HepG2 (cell line): ENCODE measurements around the gene SLC27A1. TPM values are rescaled to one million over a fixed set of nuclear protein-coding genes. Genes with fewer than 3 reads are reported as not detected.

Source experiments
- CEBPG ChIP-seq: IDR thresholded peaks from 2 replicates; pipeline ENCODE4 v1.6.1; 2016
- FOXO1 ChIP-seq: sonication (generic); formaldehyde crosslinking; IDR thresholded peaks from 2 replicates; pipeline ENCODE4 v1.4.0; 2020; ENCODE audit warnings: missing genetic modification reagents
- KAT2B ChIP-seq: fragments of 150-350 bp; IDR thresholded peaks from 2 replicates; pipeline ENCODE4 v1.6.1; 2014; ENCODE audit warnings: low read depth, low read length, borderline replicate concordance
- MAX ChIP-seq: IDR thresholded peaks from 2 replicates; pipeline ENCODE4 v1.6.1; 2012; ENCODE audit warnings: inconsistent platforms
- MXI1 ChIP-seq: IDR thresholded peaks from 3 replicates; pipeline ENCODE4 v1.6.1; 2012; ENCODE audit warnings: low read depth, low read length, inconsistent platforms, borderline replicate concordance
- NFE2L2 ChIP-seq: fragments of 150-350 bp; IDR thresholded peaks from 2 replicates; pipeline ENCODE4 v1.6.1; 2014; ENCODE audit warnings: low read length
- RELA ChIP-seq: sonication (generic); formaldehyde crosslinking; IDR thresholded peaks from 2 replicates; pipeline ENCODE4 v1.4.0; 2020; ENCODE audit warnings: missing genetic modification reagents
- RFX3 ChIP-seq: IDR thresholded peaks from 2 replicates; pipeline ENCODE4 v1.6.1; 2016; ENCODE audit warnings: missing biosample characterization, missing genetic modification reagents
- SOX13 ChIP-seq, 3 experiments: fragments of 450-650 bp in 1 of 3; sonication (generic) in 1 of 3; formaldehyde crosslinking in 1 of 3; IDR thresholded peaks in 2 of 3; conservative IDR thresholded peaks in 1 of 3; 2 replicates each; pipeline versions ENCODE4 v1.5.0 to v1.6.1; 2016 to 2020; ENCODE audit warnings: antibody characterized with exemption in 1 of 3, mild to moderate bottlenecking in 1 of 3, missing compliant biosample characterization in 1 of 3, missing genetic modification reagents in 1 of 3, moderate library complexity in 1 of 3
- SRF ChIP-seq: IDR thresholded peaks from 2 replicates; pipeline ENCODE4 v1.6.1; 2011; ENCODE audit warnings: mild to moderate bottlenecking, low read depth, low read length, moderate library complexity
- TGIF2 ChIP-seq: IDR thresholded peaks from 2 replicates; pipeline ENCODE4 v1.6.1; 2016; ENCODE audit warnings: control low read depth, missing compliant biosample characterization
- ZFP41 ChIP-seq: sonication (generic); formaldehyde crosslinking; IDR thresholded peaks from 2 replicates; pipeline ENCODE4 v1.4.0; 2020; ENCODE audit warnings: mild to moderate bottlenecking, missing genetic modification reagents, borderline replicate concordance
- ZNF260 ChIP-seq: sonication (generic); formaldehyde crosslinking; IDR thresholded peaks from 2 replicates; pipeline ENCODE4 v1.4.0; 2020; ENCODE audit warnings: missing genetic modification reagents, low read depth, mild to moderate bottlenecking, borderline replicate concordance
- ZNF274 ChIP-seq: sonication (generic); formaldehyde crosslinking; IDR thresholded peaks from 2 replicates; pipeline ENCODE4 v1.5.1; 2020; ENCODE audit warnings: mild to moderate bottlenecking, missing genetic modification reagents
- ZNF337 ChIP-seq: sonication (generic); formaldehyde crosslinking; IDR thresholded peaks from 2 replicates; pipeline ENCODE4 v1.5.1; 2020; ENCODE audit warnings: missing genetic modification reagents, low read depth, mild to moderate bottlenecking, borderline replicate concordance
- ZNF430 ChIP-seq: sonication (generic); formaldehyde crosslinking; IDR thresholded peaks from 2 replicates; pipeline ENCODE4 v1.9.0; 2021; ENCODE audit warnings: mild to moderate bottlenecking, missing genetic modification reagents
- ZNF431 ChIP-seq: sonication (generic); formaldehyde crosslinking; IDR thresholded peaks from 2 replicates; pipeline ENCODE4 v1.9.0; 2022; ENCODE audit warnings: missing genetic modification reagents, low read depth, mild to moderate bottlenecking, borderline replicate concordance
- ZNF451 ChIP-seq: sonication (generic); formaldehyde crosslinking; IDR thresholded peaks from 2 replicates; pipeline ENCODE4 v1.5.0; 2020; ENCODE audit warnings: mild to moderate bottlenecking, missing genetic modification reagents
- ZNF512 ChIP-seq: sonication (generic); formaldehyde crosslinking; IDR thresholded peaks from 2 replicates; pipeline ENCODE4 v1.4.0; 2020; ENCODE audit warnings: mild to moderate bottlenecking, missing genetic modification reagents
- ZNF558 ChIP-seq: sonication (generic); formaldehyde crosslinking; IDR thresholded peaks from 2 replicates; pipeline ENCODE4 v1.9.0; 2022; ENCODE audit warnings: mild to moderate bottlenecking, missing genetic modification reagents, borderline replicate concordance
- ZNF572 ChIP-seq: sonication (generic); formaldehyde crosslinking; IDR thresholded peaks from 2 replicates; pipeline ENCODE4 v1.5.1; 2020; ENCODE audit warnings: mild to moderate bottlenecking, missing genetic modification reagents
- ZNF605 ChIP-seq: sonication (generic); formaldehyde crosslinking; IDR thresholded peaks from 2 replicates; pipeline ENCODE4 v1.8.0; 2022; ENCODE audit warnings: mild to moderate bottlenecking, missing genetic modification reagents
- ZNF713 ChIP-seq: sonication (generic); formaldehyde crosslinking; IDR thresholded peaks from 2 replicates; pipeline ENCODE4 v1.4.0; 2020; ENCODE audit warnings: mild to moderate bottlenecking, missing genetic modification reagents
- polyA plus RNA-seq, 8 experiments: library from polyadenylated mRNA; depleted of rRNA in 3 of 8; stranded (reverse) in 7 of 8; unstranded in 1 of 8; fragments of >200 nt; fragmentation: Illumina TruSeq in 4 of 8; extraction: Trizol in 4 of 8; gene quantifications; 2 replicates each; pipeline versions ENCODE4 v1.2.1 to v1.2.3, GENCODE V29; 2011 to 2016; ENCODE audit warnings: low read depth in 4 of 8, missing spikeins in 1 of 8, mixed read lengths in 1 of 8; ENCODE audit not compliant: insufficient read depth in 1 of 8
- total RNA-seq, 5 experiments: library from RNA; depleted of rRNA; stranded (reverse); fragments of >200 nt; fragmentation: Illumina TruSeq; extraction: Trizol; gene quantifications; 2 replicates each; pipeline ENCODE4 v1.2.3, GENCODE V29; 2016; ENCODE audit warnings: low read depth in 1 of 5
- TF ChIP-seq, protein P1 (sequence below), 2 experiments: IDR thresholded peaks; 2 replicates each; pipeline ENCODE4 v1.6.1; 2011 to 2012; ENCODE audit warnings: low read length in 2 of 2, borderline replicate concordance in 1 of 2, low read depth in 1 of 2, mild to moderate bottlenecking in 1 of 2, moderate library complexity in 1 of 2
- TF ChIP-seq, protein P2 (sequence below): sonication (generic); formaldehyde crosslinking; IDR thresholded peaks from 2 replicates; pipeline ENCODE4 v1.5.0; 2020; ENCODE audit warnings: missing genetic modification reagents, mild to moderate bottlenecking, borderline replicate concordance

SLC27A1 gene
- total and polyA plus RNA-seq, 2 of the 13 experiments (the other 11 are each of a cell fraction or from before 2014, with no cell fraction given): 4.1 to 8.8 TPM

DNA sequence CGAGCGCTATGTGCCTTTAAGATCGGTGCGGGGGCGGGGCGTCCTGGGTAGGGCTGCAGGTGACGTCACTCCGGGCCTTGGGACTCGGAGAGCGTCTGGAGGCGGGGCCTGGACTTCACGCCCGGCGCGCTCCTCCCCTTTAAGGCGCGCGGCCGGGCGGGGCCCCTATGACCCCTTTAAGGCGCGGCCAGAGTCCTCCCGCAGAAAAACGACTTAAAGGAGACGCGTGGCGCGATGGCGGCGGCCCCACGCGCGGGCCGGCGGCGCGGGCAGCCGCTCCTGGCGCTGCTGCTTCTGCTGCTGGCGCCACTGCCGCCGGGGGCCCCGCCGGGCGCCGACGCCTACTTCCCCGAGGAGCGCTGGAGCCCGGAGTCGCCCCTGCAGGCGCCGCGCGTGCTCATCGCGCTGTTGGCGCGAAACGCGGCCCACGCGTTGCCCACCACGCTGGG lies 85.2 kb downstream of the SLC27A1 start, which contains the start of gene COLGALT1 (continued):
- TF ChIP-seq ZNF512 (no peak), ZNF451 (CRISPR knock-in tag) (0 out of 2 replicates have a peak, but pooled peaks have one; percentile 7), ZFP41 (CRISPR knock-in tag) (no peak), ZNF713 (CRISPR knock-in tag) (no peak), MXI1 (0 out of 3 replicates have a peak, but pooled peaks have one; percentile 17), TGIF2 (CRISPR knock-in tag) (no peak), NFE2L2 (no peak), FOXO1 (CRISPR knock-in tag) (no peak), ZNF430 (0 out of 2 replicates have a peak, but pooled peaks have one; percentile 23), ZNF337 (CRISPR knock-in tag) (no peak), ZNF558 (no peak), MAX (peak; percentile 74), SRF (peak; percentile 61; the same call in 1 of the 2 replicates), RELA (no peak), KAT2B (no peak), ZNF605 (CRISPR knock-in tag) (0 out of 2 replicates have a peak, but pooled peaks have one; percentile 24), SOX13 (IDR thresholded peaks at IDR 0.05) (no peak), SOX13 (CRISPR knock-in tag; conservative IDR thresholded peaks at IDR 0.05 in 1 of 2, IDR thresholded peaks at IDR 0.05 in 1 of 2) (no peak), ZNF431 (CRISPR knock-in tag) (no peak), CEBPG (CRISPR knock-in tag) (no peak), ZNF274 (no peak), ZNF572 (CRISPR knock-in tag) (no peak), RFX3 (no peak), ZNF260 (no peak)
- TF ChIP-seq, protein P1, sequence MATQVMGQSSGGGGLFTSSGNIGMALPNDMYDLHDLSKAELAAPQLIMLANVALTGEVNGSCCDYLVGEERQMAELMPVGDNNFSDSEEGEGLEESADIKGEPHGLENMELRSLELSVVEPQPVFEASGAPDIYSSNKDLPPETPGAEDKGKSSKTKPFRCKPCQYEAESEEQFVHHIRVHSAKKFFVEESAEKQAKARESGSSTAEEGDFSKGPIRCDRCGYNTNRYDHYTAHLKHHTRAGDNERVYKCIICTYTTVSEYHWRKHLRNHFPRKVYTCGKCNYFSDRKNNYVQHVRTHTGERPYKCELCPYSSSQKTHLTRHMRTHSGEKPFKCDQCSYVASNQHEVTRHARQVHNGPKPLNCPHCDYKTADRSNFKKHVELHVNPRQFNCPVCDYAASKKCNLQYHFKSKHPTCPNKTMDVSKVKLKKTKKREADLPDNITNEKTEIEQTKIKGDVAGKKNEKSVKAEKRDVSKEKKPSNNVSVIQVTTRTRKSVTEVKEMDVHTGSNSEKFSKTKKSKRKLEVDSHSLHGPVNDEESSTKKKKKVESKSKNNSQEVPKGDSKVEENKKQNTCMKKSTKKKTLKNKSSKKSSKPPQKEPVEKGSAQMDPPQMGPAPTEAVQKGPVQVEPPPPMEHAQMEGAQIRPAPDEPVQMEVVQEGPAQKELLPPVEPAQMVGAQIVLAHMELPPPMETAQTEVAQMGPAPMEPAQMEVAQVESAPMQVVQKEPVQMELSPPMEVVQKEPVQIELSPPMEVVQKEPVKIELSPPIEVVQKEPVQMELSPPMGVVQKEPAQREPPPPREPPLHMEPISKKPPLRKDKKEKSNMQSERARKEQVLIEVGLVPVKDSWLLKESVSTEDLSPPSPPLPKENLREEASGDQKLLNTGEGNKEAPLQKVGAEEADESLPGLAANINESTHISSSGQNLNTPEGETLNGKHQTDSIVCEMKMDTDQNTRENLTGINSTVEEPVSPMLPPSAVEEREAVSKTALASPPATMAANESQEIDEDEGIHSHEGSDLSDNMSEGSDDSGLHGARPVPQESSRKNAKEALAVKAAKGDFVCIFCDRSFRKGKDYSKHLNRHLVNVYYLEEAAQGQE (IDR thresholded peaks at IDR 0.05; ENCODE audit: borderline replicate concordance in 1 of 2, low read depth in 1 of 2, low read length in 2 of 2): no peak
- TF ChIP-seq, protein P2, sequence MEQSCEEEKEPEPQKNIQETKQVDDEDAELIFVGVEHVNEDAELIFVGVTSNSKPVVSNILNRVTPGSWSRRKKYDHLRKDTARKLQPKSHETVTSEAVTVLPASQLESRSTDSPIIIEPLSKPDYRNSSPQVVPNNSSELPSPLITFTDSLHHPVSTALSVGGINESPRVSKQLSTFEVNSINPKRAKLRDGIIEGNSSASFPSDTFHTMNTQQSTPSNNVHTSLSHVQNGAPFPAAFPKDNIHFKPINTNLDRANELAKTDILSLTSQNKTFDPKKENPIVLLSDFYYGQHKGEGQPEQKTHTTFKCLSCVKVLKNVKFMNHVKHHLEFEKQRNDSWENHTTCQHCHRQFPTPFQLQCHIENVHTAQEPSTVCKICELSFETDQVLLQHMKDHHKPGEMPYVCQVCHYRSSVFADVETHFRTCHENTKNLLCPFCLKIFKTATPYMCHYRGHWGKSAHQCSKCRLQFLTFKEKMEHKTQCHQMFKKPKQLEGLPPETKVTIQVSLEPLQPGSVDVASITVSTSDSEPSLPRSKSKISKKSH: 0 out of 2 replicates have a peak, but pooled peaks have one; percentile 2
